Ovary (tissue), 9 donors: Measurements from ENCODE around the gene RNF145. TPM values are rescaled to one million over a fixed set of nuclear protein-coding genes. Genes with fewer than 3 reads are reported as not detected.
"Not testable (repeated sequence)": the region's sequence is repeated elsewhere in the genome, so short reads cannot be mapped to it uniquely, and the experiment has no call there.

Experiments
- DNase-seq, 5 donors: peaks; one replicate each; pipeline ENCODE4 v3.0.0-alpha.2; 2019 to 2020
- H3K27ac ChIP-seq, 2 donors: fragments of 200-600 bp; one replicate each; pipeline versions ENCODE4 v1.5.1 to v1.8.0; 2019 to 2022
- H3K27me3 ChIP-seq: fragments of 200-600 bp; one replicate; pipeline ENCODE4 v1.8.0; 2022
- H3K36me3 ChIP-seq: fragments of 200-600 bp; sonication (generic); one replicate; pipeline ENCODE4 v1.5.1; 2019
- H3K4me1 ChIP-seq: one replicate; pipeline ENCODE4 v1.8.1; 2013; ENCODE audit warnings: mild to moderate bottlenecking, moderate library complexity; ENCODE audit not compliant: insufficient read depth
- H3K4me3 ChIP-seq: fragments of 200-600 bp; sonication (generic); one replicate; pipeline ENCODE4 v1.5.1; 2017
- H3K9me3 ChIP-seq, 2 donors: fragments of 200-600 bp in 1 of 2; sonication (generic) in 1 of 2; one replicate each; pipeline versions ENCODE4 v1.5.1 to v1.8.1; 2013 to 2019; ENCODE audit warnings: mild to moderate bottlenecking in 1 of 2, moderate library complexity in 1 of 2
- CTCF ChIP-seq, 3 donors: fragments of 450-650 bp in 2 of 3; fragments of 200-600 bp in 1 of 3; IDR thresholded peaks; one replicate each; pipeline versions ENCODE4 v1.5.1 to v1.8.0; 2016 to 2022; ENCODE audit warnings: antibody characterized with exemption in 3 of 3, mild to moderate bottlenecking in 1 of 3
- EP300 ChIP-seq: sonication (generic); formaldehyde crosslinking; IDR thresholded peaks from one replicate; pipeline ENCODE4 v1.6.1; 2017; ENCODE audit warnings: antibody characterized with exemption
- POLR2A ChIP-seq: fragments of 450-650 bp; IDR thresholded peaks from one replicate; pipeline ENCODE4 v1.6.1; 2017; ENCODE audit warnings: antibody characterized with exemption, mild to moderate bottlenecking, moderate library complexity
- WGBS, 3 donors: extraction: QIAGEN DNeasy Blood & Tissue Kit in 1 of 3; methylation state at CpG; one replicate each; pipeline versions ENCODE4 v1.1.5 to v1.1.7; 2013 to 2017; 5-methylcytosine and 5-hydroxymethylcytosine counted together
- intact Hi-C, 4 donors: fragments of 100-400 bp; cut with DNase I; formaldehyde crosslinking; loops; one replicate each; pipeline versions ENCODE4 v1.11.0 to v1.15.1; 2022 to 2023
- polyA plus RNA-seq, 2 donors: library from polyadenylated mRNA; stranded (reverse); fragments of 200-250 nt in 1 of 2; fragments of 350-450 nt in 1 of 2; fragmentation: Illumina TruSeq in 1 of 2; extraction: RNeasy Lipid Tissue Mini Kit (QIAGEN cat#74804) in 1 of 2; gene quantifications; one replicate each; pipeline ENCODE4 v1.2.3, GENCODE V29; 2013 to 2014
- small RNA-seq: library from RNA; depleted of rRNA; stranded (forward); fragments of <200 nt; gene quantifications from one replicate; pipeline ENCODE3, GENCODE V24; 2016
- total RNA-seq, 7 donors: library from RNA; depleted of rRNA in 2 of 7; stranded (reverse); fragments of >200 nt in 2 of 7; fragmentation: NEBNext Ultra II Directional in 3 of 7; extraction: Animal tissue kit (Norgen Biotek cat#: 25700) in 3 of 7; gene quantifications; one replicate each; pipeline versions ENCODE4 v1.1.0 to v1.2.4, GENCODE V29; 2016 to 2023
- donor health status: DM: no; HTN: no; CAD: no; lungs with moderate emphysema.
- donor health status: DM: no; HTN: no; CAD: no.
- donor health status: Bipolar disorder and iron deficiency.
- donor health status: DM: yes; HTN: yes; CAD: no.
- donor health status: DM: no; HTN: no; CAD: no.
- donor health status: DM: yes; HTN: yes; CAD: no.

The RNF145 gene
- total and polyA plus RNA-seq, 9 donors: 39.0 to 66.4 (median 53.4) TPM

DNA sequence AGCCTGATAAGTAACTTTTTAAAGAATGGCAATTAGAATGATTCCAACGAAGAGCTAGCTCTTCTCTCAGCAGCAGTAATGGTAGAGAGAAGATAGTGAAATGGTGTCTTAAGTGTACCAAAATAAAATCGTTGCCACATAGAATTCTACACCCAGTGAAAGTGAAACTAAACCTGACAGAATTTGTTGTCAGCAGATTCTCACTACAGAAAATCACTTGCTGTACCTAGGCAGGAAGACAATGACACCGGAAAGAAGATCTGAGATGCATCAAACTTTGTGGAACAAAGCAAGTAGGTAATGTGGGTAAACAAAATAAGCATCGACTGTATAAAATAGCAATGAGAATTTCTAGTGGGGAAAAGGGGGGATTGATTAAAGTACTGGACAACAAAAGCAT lies 88.9 kb downstream of the RNF145 start:
- Histone ChIP-seq H3K4me3 (no peak overlapping the region), H3K27ac (no peak overlapping the region), H3K27me3 (no peaks in the 10 kb centered on the region), H3K4me1 (no peaks in the 10 kb centered on the region), H3K9me3 (no peaks in the 10 kb centered on the region), H3K36me3 (no peaks in the 10 kb centered on the region)
- TF ChIP-seq EP300 (no peak), CTCF (IDR thresholded peaks at IDR 0.05) (no peak), POLR2A (no peak)
- no peak for DNase-seq
- 46 to 51% (median 50%) methylated on average over 4 of the region's 4 CpGs for WGBS, 3 donors
- intact Hi-C loops: no loop called here

DNA sequence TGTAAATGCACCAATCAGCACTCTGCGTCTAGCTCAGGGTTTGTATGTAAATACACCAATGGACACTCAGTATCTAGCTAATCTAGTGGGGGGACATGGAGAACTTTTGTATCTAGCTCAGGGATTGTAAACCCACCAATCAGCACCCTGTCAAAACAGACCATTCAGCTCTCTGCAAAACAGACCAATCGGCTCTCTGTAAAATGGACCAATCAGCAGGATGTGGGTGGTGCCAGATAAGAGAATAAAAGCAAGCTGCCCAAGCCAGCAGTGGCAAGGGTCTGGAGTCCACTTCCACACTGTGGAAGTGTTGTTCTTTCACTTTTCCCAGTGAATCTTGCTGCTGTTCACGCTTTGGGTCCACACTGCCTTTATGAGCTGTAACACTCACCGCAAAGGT lies 89.5 kb downstream of the RNF145 start:
- H3K36me3 ChIP-seq, H3K4me3 ChIP-seq, H3K9me3 ChIP-seq, H3K27me3 ChIP-seq, DNase-seq, intact Hi-C loops, H3K4me1 ChIP-seq, H3K27ac ChIP-seq: not testable (repeated sequence)
- 72 to 75% (median 72%) methylated on average over 4 of the region's 4 CpGs for WGBS, 3 donors

- H3K36me3 ChIP-seq, DNase-seq, H3K27me3 ChIP-seq, H3K27ac ChIP-seq, H3K4me1 ChIP-seq, intact Hi-C loops, H3K4me3 ChIP-seq, H3K9me3 ChIP-seq: not testable (repeated sequence)
- WGBS, 3 donors: 96 to 99% (median 98%) methylated on average over 37 to 39 of the region's 39 CpGs
Observed at GRCh38 chr5:159118958-159119659, 90.2 kb downstream of the RNF145 start.

DNA sequence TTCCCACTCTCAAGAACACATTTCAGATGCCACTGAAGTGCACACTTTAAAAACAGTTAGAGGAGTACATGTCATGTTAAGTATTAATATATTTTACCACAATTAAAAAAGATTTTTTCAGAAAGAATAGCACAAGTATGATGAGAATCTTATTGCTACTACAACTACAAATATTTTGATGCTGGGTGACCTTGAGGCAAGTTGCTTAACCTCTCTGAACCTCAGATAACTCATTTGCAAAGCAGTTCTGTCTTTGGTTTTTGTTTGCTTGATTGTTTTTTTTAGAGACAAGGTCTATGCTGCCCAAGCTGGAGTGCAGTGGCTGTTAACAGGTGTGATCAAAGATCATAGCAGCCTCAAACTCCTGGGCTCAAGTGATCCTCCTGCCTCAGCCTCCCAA lies 95.9 kb downstream of the RNF145 start:
- Histone ChIP-seq H3K27me3 (no peaks in the 10 kb centered on the region), H3K4me3 (no peak overlapping the region), H3K27ac (no peak overlapping the region), H3K36me3 (no peaks in the 10 kb centered on the region), H3K9me3 (no peaks in the 10 kb centered on the region), H3K4me1 (no peaks in the 10 kb centered on the region)
- intact Hi-C loops: no loop called here
- no peak for DNase-seq
- TF ChIP-seq POLR2A: no peak
- no peak for TF ChIP-seq CTCF (IDR thresholded peaks at IDR 0.05)
- no peak for TF ChIP-seq EP300

GRCh38 chr5:159112436-159112835 lies 96.9 kb downstream of the RNF145 start:
- Histone ChIP-seq H3K27me3 (no peaks in the 10 kb centered on the region), H3K9me3 (no peaks in the 10 kb centered on the region), H3K4me1 (no peaks in the 10 kb centered on the region), H3K4me3 (no peak overlapping the region), H3K36me3 (no peaks in the 10 kb centered on the region), H3K27ac (no peak overlapping the region)
- 85 to 89% (median 87%) methylated on average over 2 of the region's 2 CpGs for WGBS, 3 donors
- TF ChIP-seq CTCF (IDR thresholded peaks at IDR 0.05): no peak
- TF ChIP-seq EP300: no peak
- TF ChIP-seq POLR2A: no peak
- DNase-seq: no peak
- intact Hi-C loops: no loop called here

Small RNAs within 50 kb of the gene (small RNA-seq; reads per million reads assigned to genes)
- not detected for gene RF00263

Other genes with a start within 250 kb of the RNF145 start
- gene EBF1, start 109.6 kb downstream of the RNF145 start, total RNA-seq: 10 to 100 TPM in 6 of 7 donors, 1 to 10 TPM in 1; 6.7 to 51.0 (median 26.1) TPM
- 10 to 100 TPM; 11.9 to 22.6 TPM for gene EBF1, start 109.6 kb downstream of the RNF145 start, polyA plus RNA-seq
- 10 to 100 TPM; 16.2 to 32.3 (median 26.0) TPM for gene UBLCP1, start 53.7 kb upstream of the RNF145 start, total RNA-seq
- gene UBLCP1, start 53.7 kb upstream of the RNF145 start, polyA plus RNA-seq: 10 to 100 TPM; 15.0 to 15.2 TPM
- gene IL12B, start 120.9 kb upstream of the RNF145 start, total RNA-seq: not detected
- gene IL12B, start 120.9 kb upstream of the RNF145 start, polyA plus RNA-seq: not detected